Neural crest cell (in vitro differentiated cells): Measurements from ENCODE around the gene MUC22. TPM values are rescaled to one million over a fixed set of nuclear protein-coding genes. Genes with fewer than 3 reads are reported as not detected.

ENCODE experiments used
- DNase-seq: peaks from one replicate; pipeline ENCODE4 v3.0.0; 2021; ENCODE audit warnings: low read depth, mixed read lengths, low spot score
- H3K27ac Mint-ChIP-seq: one replicate; pipeline ENCODE4 v1.8.0; 2021; ENCODE audit warnings: mild to moderate bottlenecking, mixed read lengths; ENCODE audit not compliant: unreplicated experiment
- H3K27me3 Mint-ChIP-seq: 2 replicates; pipeline ENCODE4 v1.8.0; 2021; ENCODE audit warnings: low read depth, mild to moderate bottlenecking, mixed read lengths
- H3K36me3 Mint-ChIP-seq: 2 replicates; pipeline ENCODE4 v1.8.0; 2021; ENCODE audit warnings: low read depth, mild to moderate bottlenecking, mixed read lengths
- H3K4me1 Mint-ChIP-seq: 2 replicates; pipeline ENCODE4 v1.8.0; 2021; ENCODE audit warnings: mixed read lengths
- H3K4me3 Mint-ChIP-seq: one replicate; pipeline ENCODE4 v1.8.0; 2021; ENCODE audit warnings: mild to moderate bottlenecking, mixed read lengths
- H3K9me3 Mint-ChIP-seq: 2 replicates; pipeline ENCODE4 v1.8.0; 2021; ENCODE audit warnings: mixed read lengths
- CTCF ChIP-seq: fragments of 200-600 bp; sonication (generic); conservative IDR thresholded peaks from 2 replicates; pipeline ENCODE4 v1.5.0; 2021; ENCODE audit warnings: antibody characterized with exemption, mild to moderate bottlenecking
- total RNA-seq: library from RNA; stranded (reverse); gene quantifications from 2 replicates; pipeline ENCODE4 v1.2.1, GENCODE V29; 2021

Gene MUC22
- total RNA-seq, 1 donor from 2014 or later, result not detected

GRCh38 chr6:31053873-31054272, 43.6 kb downstream of the MUC22 start:
- no peak for DNase-seq
- Mint-ChIP-seq H3K27me3 (no peaks in the 10 kb centered on the region), H3K27ac (no peak overlapping the region), H3K4me1 (peaks cover 15% of the 10 kb centered on the region), H3K36me3 (no peaks in the 10 kb centered on the region), H3K4me3 (no peak overlapping the region), H3K9me3 (no peaks in the 10 kb centered on the region)
- TF ChIP-seq CTCF, result no peak

- no peak for DNase-seq
- Mint-ChIP-seq H3K4me1 (peaks cover 15% of the 10 kb centered on the region), H3K9me3 (no peaks in the 10 kb centered on the region), H3K36me3 (no peaks in the 10 kb centered on the region), H3K27ac (no peak overlapping the region), H3K4me3 (no peak overlapping the region), H3K27me3 (no peaks in the 10 kb centered on the region)
- TF ChIP-seq CTCF, result no peak
Measured at GRCh38 chr6:31055441-31055840, 45.2 kb downstream of the MUC22 start.

GRCh38 chr6:31057426-31058003, 47.2 kb downstream of the MUC22 start:
- Mint-ChIP-seq H3K27ac (no peak overlapping the region), H3K4me1 (peaks cover 15% of the 10 kb centered on the region), H3K4me3 (no peak overlapping the region), H3K36me3 (no peaks in the 10 kb centered on the region), H3K9me3 (no peaks in the 10 kb centered on the region), H3K27me3 (no peaks in the 10 kb centered on the region)
- DNase-seq, result no peak
- TF ChIP-seq CTCF, result no peak

GRCh38 chr6:31058128-31058894, 48.0 kb downstream of the MUC22 start:
- no peak overlapping the region for H3K27ac Mint-ChIP-seq
- TF ChIP-seq CTCF, result peak; percentile 69
- H3K9me3 Mint-ChIP-seq, result no peaks in the 10 kb centered on the region

GRCh38 chr6:31060145-31060544, 49.9 kb downstream of the MUC22 start:
- Mint-ChIP-seq H3K27me3 (no peaks in the 10 kb centered on the region), H3K9me3 (no peaks in the 10 kb centered on the region), H3K36me3 (no peaks in the 10 kb centered on the region), H3K4me3 (no peak overlapping the region), H3K27ac (no peak overlapping the region), H3K4me1 (peaks cover 15% of the 10 kb centered on the region)
- no peak for DNase-seq
- no peak for TF ChIP-seq CTCF

More at GRCh38 chr6:31058128-31058894, 48.0 kb downstream of the MUC22 start:
- no peak for DNase-seq
- Mint-ChIP-seq H3K4me3 (no peak overlapping the region), H3K36me3 (no peaks in the 10 kb centered on the region), H3K27me3 (no peaks in the 10 kb centered on the region), H3K4me1 (peaks cover 15% of the 10 kb centered on the region)
